Stimulated activated naive CD8-positive, alpha-beta T cell treated with anti-CD3 and anti-CD28 coated beads, Interleukin-15, amount 100 ng/mL, for 72 hours (primary cell): ENCODE measurements around the gene ANGPTL8.
A peak's percentile ranks its signal among the peaks of the same experiment; 100 is the strongest.

Experiments used
- ATAC-seq: fragments of 150-1000 bp; cut with Tn5 transposase; 2 replicates; pipeline ENCODE4 v1.10.0; 2021; ENCODE audit warnings: mild to moderate bottlenecking, moderate library complexity
- DNase-seq, 2 donors: peaks; one replicate each; pipeline ENCODE4 v3.0.0; 2021 to 2022
- H3K27ac Mint-ChIP-seq, 2 donors: one replicate each; pipeline ENCODE4 v1.8.0; 2022; ENCODE audit warnings: mild to moderate bottlenecking in 2 of 2, mixed read lengths in 2 of 2, moderate library complexity in 2 of 2
- H3K27me3 Mint-ChIP-seq: one replicate; pipeline ENCODE4 v1.8.0; 2022; ENCODE audit warnings: mixed read lengths
- H3K4me1 Mint-ChIP-seq: one replicate; pipeline ENCODE4 v1.8.0; 2022; ENCODE audit warnings: mild to moderate bottlenecking, mixed read lengths
- H3K4me3 Mint-ChIP-seq, 2 donors: one replicate each; pipeline ENCODE4 v1.8.0; 2022; ENCODE audit warnings: mild to moderate bottlenecking in 2 of 2, mixed read lengths in 2 of 2, moderate library complexity in 1 of 2
- H3K9me3 Mint-ChIP-seq, 2 donors: one replicate each; pipeline ENCODE4 v1.8.0; 2022; ENCODE audit warnings: mixed read lengths in 2 of 2

ANGPTL8 gene

DNA sequence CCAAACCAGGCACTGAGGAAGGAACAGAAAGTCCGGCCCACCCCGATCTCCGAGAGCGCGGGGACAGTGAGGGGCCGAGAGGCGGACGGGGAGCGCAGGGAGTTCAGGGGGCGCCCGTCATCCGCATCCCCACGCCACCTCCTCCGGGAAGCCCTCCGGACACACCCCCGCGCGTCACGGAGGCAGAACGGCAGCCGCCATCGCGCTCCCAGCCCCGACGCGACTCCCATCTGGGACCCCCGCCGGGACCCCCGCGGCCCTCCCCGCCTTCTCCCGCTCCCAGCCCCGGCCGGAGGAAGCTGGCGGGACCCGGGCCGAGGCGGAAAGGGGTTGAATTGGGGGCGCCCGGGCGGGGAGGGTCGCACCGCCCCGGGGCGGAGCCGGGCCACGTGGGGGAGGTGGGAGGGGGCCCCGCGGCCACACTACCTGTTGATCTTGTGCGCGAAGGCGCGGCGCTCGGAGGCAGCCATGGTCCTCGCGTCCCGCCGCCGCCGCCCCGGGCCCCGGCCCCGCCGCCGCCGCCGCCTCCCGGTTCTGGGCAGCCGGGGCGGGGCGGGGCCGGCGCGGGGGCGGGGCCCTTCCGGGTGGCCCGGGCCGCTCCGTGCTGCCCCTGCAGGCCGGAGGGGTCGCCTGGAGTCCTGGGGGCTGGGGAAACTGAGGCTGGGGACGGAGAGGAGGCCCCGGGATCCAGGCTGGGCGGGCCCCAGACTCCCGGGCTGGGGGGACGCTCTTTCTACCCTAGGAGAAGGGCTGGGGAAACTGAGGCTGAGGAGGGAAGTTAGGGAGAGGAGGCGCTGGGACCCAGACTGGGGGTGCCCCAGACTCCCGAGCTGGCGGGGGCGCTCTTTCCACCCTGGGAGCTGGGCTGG is 22.8 kb downstream of the ANGPTL8 start, which contains the start of gene DOCK6:
Gene DOCK6, minus strand, starts transcription at position 554 of the 869 bp plus-strand sequence. Its CDS starts 84 bp downstream, at position 470.
- ATAC-seq (peak; percentile 77), DNase-seq (peak in 1 of 2 donors; percentile 28)
- Mint-ChIP-seq H3K27me3 (peaks cover 82% of the 10 kb centered on the region), H3K9me3 (no peaks in the 10 kb centered on the region), H3K27ac (peak within 1 kb of the TSS in 1 of 2 donors; percentile 78), H3K4me3 (peak within 1 kb of the TSS; percentile 74 to 76), H3K4me1 (no peaks in the 10 kb centered on the region)

DNA sequence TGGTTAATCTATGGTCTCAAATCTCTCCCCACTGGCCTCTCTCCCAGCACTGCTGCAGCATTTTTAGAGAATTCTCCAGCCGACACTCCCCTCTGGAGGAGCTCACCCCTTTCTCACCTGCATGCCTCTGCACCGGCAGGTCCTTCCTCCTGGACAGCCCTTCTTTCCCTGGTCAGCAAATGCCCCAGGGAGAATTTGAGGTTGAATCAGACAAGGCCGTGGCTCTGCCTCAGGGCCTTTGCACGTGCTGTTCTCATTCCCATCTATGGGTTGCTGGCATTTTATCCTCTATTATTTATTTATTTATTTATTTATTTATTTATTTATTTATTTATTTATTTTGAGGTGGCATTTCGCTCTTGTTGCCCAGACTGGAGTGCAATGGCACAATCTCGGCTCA is 24.3 kb downstream of the ANGPTL8 start:
- Mint-ChIP-seq H3K4me3 (peak overlapping the region in 1 of 2 donors; percentile 35), H3K27ac (no peak overlapping the region), H3K27me3 (peaks cover 92% of the 10 kb centered on the region), H3K4me1 (peaks cover 2% of the 10 kb centered on the region), H3K9me3 (no peaks in the 10 kb centered on the region)
- DNase-seq: no peak
- ATAC-seq: no peak

GRCh38 chr19:11264452-11265176 is 25.2 kb downstream of the ANGPTL8 start:
- Mint-ChIP-seq H3K4me1 (peaks cover 10% of the 10 kb centered on the region), H3K4me3 (peak overlapping the region in 1 of 2 donors; percentile 6), H3K27me3 (peaks cover 95% of the 10 kb centered on the region), H3K9me3 (no peaks in the 10 kb centered on the region), H3K27ac (no peak overlapping the region)
- ATAC-seq (no peak), DNase-seq (no peak)

- H3K4me3 Mint-ChIP-seq: no peak overlapping the region
Measured at GRCh38 chr19:11265177-11265784, 25.9 kb downstream of the ANGPTL8 start.

GRCh38 chr19:11265785-11266236 is 26.4 kb downstream of the ANGPTL8 start:
- Mint-ChIP-seq H3K27ac (no peak overlapping the region), H3K27me3 (peaks cover 88% of the 10 kb centered on the region), H3K4me1 (peaks cover 10% of the 10 kb centered on the region), H3K9me3 (no peaks in the 10 kb centered on the region), H3K4me3 (no peak overlapping the region)
- DNase-seq (no peak), ATAC-seq (no peak)

More at GRCh38 chr19:11265177-11265784, 25.9 kb downstream of the ANGPTL8 start:
- Mint-ChIP-seq H3K27ac (no peak overlapping the region), H3K4me1 (peaks cover 10% of the 10 kb centered on the region), H3K27me3 (peaks cover 94% of the 10 kb centered on the region), H3K9me3 (no peaks in the 10 kb centered on the region)
- ATAC-seq (no peak), DNase-seq (no peak)

GRCh38 chr19:11267316-11268085 is 28.1 kb downstream of the ANGPTL8 start:
- H3K9me3 Mint-ChIP-seq: no peaks in the 10 kb centered on the region
- DNase-seq: no peak
- no peak overlapping the region for H3K4me3 Mint-ChIP-seq
- peaks cover 78% of the 10 kb centered on the region for H3K27me3 Mint-ChIP-seq
- peaks cover 10% of the 10 kb centered on the region for H3K4me1 Mint-ChIP-seq
- ATAC-seq: no peak
- H3K27ac Mint-ChIP-seq: no peak overlapping the region

DNA sequence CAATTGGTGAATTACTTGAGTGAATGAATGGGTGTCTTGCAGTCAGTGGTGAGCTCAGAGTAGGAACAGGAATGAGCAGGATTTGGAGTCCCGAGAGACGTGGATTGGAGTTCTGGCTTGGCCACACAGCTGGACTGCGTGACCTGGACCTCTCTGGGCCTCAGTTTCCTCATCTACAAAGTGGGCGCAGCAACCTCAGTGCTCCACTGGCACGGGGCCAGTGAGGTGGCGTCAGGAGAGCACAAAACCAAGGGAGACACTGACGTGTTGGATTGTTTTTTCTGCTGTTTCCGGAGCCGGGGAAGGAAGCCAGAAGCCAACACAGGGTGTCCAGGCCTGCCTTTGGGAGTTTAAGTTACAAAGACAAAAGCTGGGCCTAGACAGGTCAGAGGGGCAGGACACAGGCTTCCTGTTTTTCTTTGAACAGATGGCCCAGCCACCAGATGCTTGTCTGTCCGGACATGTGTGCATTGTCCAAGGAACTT is 29.4 kb downstream of the ANGPTL8 start:
- no peak for DNase-seq

GRCh38 chr19:11269408-11269807 is 30.0 kb downstream of the ANGPTL8 start:
- H3K27me3 Mint-ChIP-seq: peaks cover 78% of the 10 kb centered on the region
- H3K27ac Mint-ChIP-seq: no peak overlapping the region
- no peak overlapping the region for H3K4me3 Mint-ChIP-seq
- H3K4me1 Mint-ChIP-seq: peaks cover 10% of the 10 kb centered on the region
- no peaks in the 10 kb centered on the region for H3K9me3 Mint-ChIP-seq
- DNase-seq (no peak), ATAC-seq (no peak)

More for the DNA sequence above, 29.4 kb downstream of the ANGPTL8 start:
- no peak for ATAC-seq
- Mint-ChIP-seq H3K9me3 (no peaks in the 10 kb centered on the region), H3K4me3 (no peak overlapping the region), H3K4me1 (peaks cover 10% of the 10 kb centered on the region), H3K27ac (no peak overlapping the region), H3K27me3 (peaks cover 78% of the 10 kb centered on the region)

- no peak for ATAC-seq
Measured at GRCh38 chr19:11273296-11273695, 33.9 kb downstream of the ANGPTL8 start.

DNA sequence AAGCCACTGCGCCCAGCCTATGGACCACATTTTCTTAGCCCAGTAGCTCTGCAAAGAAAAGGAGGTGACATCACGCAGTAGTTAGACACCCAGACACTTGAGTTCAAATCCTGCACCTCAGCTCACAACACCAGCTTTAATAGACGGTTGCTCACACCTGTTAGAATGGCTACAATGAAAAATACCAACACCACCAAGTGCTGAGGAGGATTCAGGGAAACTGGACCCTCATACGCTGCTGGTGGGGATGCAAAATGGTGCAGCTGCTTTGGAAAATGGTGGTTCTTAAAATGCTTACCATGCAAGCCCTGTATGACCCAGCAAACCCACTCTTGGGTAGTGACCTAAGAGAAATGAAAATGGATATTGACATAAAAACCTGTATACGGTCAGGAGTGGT is 34.6 kb downstream of the ANGPTL8 start:
- Mint-ChIP-seq H3K27me3 (peaks cover 63% of the 10 kb centered on the region), H3K27ac (no peak overlapping the region), H3K4me3 (no peak overlapping the region), H3K9me3 (peaks cover 0 to 6% of the 10 kb centered on the region in 2 donors), H3K4me1 (peaks cover 5% of the 10 kb centered on the region)
- no peak for DNase-seq
- no peak for ATAC-seq

More at GRCh38 chr19:11273296-11273695, 33.9 kb downstream of the ANGPTL8 start:
- H3K4me1 Mint-ChIP-seq: peaks cover 10% of the 10 kb centered on the region
- no peak overlapping the region for H3K27ac Mint-ChIP-seq
- H3K27me3 Mint-ChIP-seq: peaks cover 66% of the 10 kb centered on the region
- H3K9me3 Mint-ChIP-seq: peaks cover 0 to 6% of the 10 kb centered on the region in 2 donors
- H3K4me3 Mint-ChIP-seq: no peak overlapping the region
- DNase-seq: no peak

DNA sequence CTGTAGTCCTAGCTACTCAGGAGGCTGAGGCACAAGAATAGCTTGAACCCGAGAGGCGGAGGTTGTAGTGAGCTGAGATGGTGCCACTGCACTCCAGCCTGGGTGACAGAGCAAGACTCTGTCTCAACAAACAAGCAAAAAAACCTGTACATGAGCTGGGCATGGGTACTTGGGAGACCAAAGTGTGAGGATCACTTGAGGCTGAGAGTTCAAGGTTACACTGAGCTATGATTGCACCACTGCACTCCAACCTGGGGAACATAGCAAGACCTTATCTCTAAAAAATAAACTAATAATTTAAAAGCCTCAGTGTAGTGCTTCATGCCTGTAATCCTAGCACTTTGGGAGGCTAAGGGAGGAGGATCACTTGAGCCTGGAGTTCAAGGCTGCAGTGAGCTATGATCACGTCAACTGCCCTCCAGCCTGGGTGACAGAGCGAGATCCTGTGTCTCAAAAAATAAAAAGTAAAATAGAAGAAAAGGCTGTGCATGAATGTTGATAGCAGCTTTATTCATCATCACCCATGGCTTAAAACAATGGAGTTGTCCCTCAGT is 35.2 kb downstream of the ANGPTL8 start:
- ATAC-seq (no peak), DNase-seq (no peak)
- H3K27ac Mint-ChIP-seq: no peak overlapping the region
- H3K4me3 Mint-ChIP-seq: no peak overlapping the region
- peaks cover 4% of the 10 kb centered on the region for H3K4me1 Mint-ChIP-seq
- peaks cover 0 to 8% of the 10 kb centered on the region in 2 donors for H3K9me3 Mint-ChIP-seq
- H3K27me3 Mint-ChIP-seq: peaks cover 57% of the 10 kb centered on the region

GRCh38 chr19:11278670-11279069 is 39.3 kb downstream of the ANGPTL8 start:
- Mint-ChIP-seq H3K9me3 (peaks cover 0 to 10% of the 10 kb centered on the region in 2 donors), H3K4me3 (no peak overlapping the region), H3K27me3 (peaks cover 63% of the 10 kb centered on the region), H3K27ac (no peak overlapping the region), H3K4me1 (peaks cover 9% of the 10 kb centered on the region)
- ATAC-seq (no peak), DNase-seq (no peak)

GRCh38 chr19:11279505-11280236 is 40.3 kb downstream of the ANGPTL8 start:
- peaks cover 62% of the 10 kb centered on the region for H3K27me3 Mint-ChIP-seq
- DNase-seq (peak; percentile 30 to 69), ATAC-seq (peak; percentile 90)
- peak overlapping the region in 1 of 2 donors; percentile 67 for H3K27ac Mint-ChIP-seq
- H3K4me1 Mint-ChIP-seq: peaks cover 9% of the 10 kb centered on the region
- peak overlapping the region; percentile 16 to 70 for H3K4me3 Mint-ChIP-seq
- H3K9me3 Mint-ChIP-seq: peaks cover 0 to 10% of the 10 kb centered on the region in 2 donors
